Omental fat pad (tissue), 4 donors: Measurements from ENCODE around the gene SERPINB13. TPM values are rescaled to one million over a fixed set of nuclear protein-coding genes. Genes with fewer than 3 reads are reported as not detected.

Source experiments
- ATAC-seq: fragments of 150-250 bp; one replicate; pipeline ENCODE4 v1.9.1; 2016; ENCODE audit warnings: mild to moderate bottlenecking, moderate library complexity; ENCODE audit not compliant: low FRiP score
- DNase-seq: peaks from one replicate; pipeline ENCODE4 v3.0.0-alpha.2; 2019; ENCODE audit warnings: low spot score
- CTCF ChIP-seq, 3 donors: fragments of 450-650 bp; IDR thresholded peaks; one replicate each; pipeline ENCODE4 v1.5.1; 2016 to 2017; ENCODE audit warnings: antibody characterized with exemption in 3 of 3, mild to moderate bottlenecking in 3 of 3, moderate library complexity in 2 of 3
- total RNA-seq, 4 donors: library from RNA; depleted of rRNA; stranded (reverse); fragments of >200 nt; gene quantifications; one replicate each; pipeline ENCODE4 v1.1.0, GENCODE V29; 2016

SERPINB13 gene
- total RNA-seq, 4 donors from 2014 or later = not detected

- no peak for DNase-seq
- ATAC-seq = no peak
- no peak for TF ChIP-seq CTCF (IDR thresholded peaks at IDR 0.05)
Observed at GRCh38 chr18:63603355-63603754, 16.2 kb downstream of the SERPINB13 start.

GRCh38 chr18:63603772-63604171 lies 16.6 kb downstream of the SERPINB13 start:
- no peak for ATAC-seq

GRCh38 chr18:63604791-63605567 lies 17.8 kb downstream of the SERPINB13 start:
- no peak for TF ChIP-seq CTCF (IDR thresholded peaks at IDR 0.05)
- no peak for DNase-seq
- ATAC-seq = peak; percentile 71

More at GRCh38 chr18:63603772-63604171, 16.6 kb downstream of the SERPINB13 start:
- TF ChIP-seq CTCF (IDR thresholded peaks at IDR 0.05) = no peak
- DNase-seq = no peak

- ATAC-seq (no peak), DNase-seq (no peak)
- no peak for TF ChIP-seq CTCF (IDR thresholded peaks at IDR 0.05)
Observed at GRCh38 chr18:63606526-63606925, 19.4 kb downstream of the SERPINB13 start.

GRCh38 chr18:63613420-63613819 lies 26.3 kb downstream of the SERPINB13 start:
- no peak for ATAC-seq
- TF ChIP-seq CTCF (IDR thresholded peaks at IDR 0.05) = no peak
- no peak for DNase-seq

GRCh38 chr18:63617049-63617914 lies 30.1 kb downstream of the SERPINB13 start:
- ATAC-seq (no peak), DNase-seq (no peak)
- no peak for TF ChIP-seq CTCF (IDR thresholded peaks at IDR 0.05)
